HG03521 (cell line): ENCODE results near the gene CASZ1.

Source experiments
- ATAC-seq: cut with Tn5 transposase; IDR thresholded peaks from one replicate; pipeline ENCODE4 v1.9.1; 2021; ENCODE audit warnings: mild to moderate bottlenecking, moderate library complexity; ENCODE audit not compliant: unreplicated experiment

CASZ1 gene

DNA sequence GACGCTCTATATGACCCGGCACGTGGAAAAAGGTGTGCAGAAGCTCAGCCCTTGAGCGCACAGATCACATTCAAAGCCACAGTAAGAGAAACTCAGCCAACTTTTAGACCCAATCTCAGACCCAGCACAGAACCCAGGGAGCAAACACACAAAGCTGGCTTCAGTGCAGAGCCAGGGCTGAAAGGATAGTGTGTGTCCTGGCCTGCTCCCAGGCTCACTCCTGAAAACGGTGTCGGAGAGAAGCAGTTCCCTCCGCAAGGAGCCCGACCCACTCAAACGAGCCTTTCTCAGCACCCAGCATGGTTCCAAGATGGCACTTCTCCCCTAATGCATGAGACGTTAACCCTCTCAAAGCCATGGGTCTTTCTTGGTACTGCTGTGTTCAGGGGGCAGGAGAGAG, 39.6 kb downstream of the CASZ1 start:
- ATAC-seq = no peak

DNA sequence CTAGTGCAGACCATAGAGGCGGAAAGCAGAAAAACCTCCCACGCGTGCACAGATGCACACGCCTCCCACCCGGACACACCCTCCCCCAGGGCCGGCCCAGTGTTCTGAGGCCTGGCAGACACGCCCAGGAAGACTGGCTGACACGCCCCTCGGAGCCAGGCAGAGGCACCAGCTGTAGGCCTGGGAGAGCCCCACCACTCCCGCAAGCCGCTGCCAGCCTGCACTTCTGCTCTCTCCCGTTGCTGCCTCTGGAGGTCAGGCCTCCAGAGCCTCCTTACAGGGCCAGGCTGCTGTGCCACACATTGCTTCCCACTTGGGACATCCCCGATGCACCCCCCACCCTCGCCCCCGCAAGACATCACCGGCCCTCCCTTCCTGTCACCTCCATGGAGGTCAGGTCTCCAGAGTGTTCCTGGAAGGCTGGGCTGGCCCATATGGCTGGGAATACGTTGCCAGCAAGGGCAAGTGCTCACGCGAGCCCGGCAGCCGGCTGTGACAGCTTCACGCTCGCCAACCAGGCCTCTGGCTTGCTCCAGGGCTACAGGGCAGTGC, 40.4 kb downstream of the CASZ1 start:
- ATAC-seq = no peak

DNA sequence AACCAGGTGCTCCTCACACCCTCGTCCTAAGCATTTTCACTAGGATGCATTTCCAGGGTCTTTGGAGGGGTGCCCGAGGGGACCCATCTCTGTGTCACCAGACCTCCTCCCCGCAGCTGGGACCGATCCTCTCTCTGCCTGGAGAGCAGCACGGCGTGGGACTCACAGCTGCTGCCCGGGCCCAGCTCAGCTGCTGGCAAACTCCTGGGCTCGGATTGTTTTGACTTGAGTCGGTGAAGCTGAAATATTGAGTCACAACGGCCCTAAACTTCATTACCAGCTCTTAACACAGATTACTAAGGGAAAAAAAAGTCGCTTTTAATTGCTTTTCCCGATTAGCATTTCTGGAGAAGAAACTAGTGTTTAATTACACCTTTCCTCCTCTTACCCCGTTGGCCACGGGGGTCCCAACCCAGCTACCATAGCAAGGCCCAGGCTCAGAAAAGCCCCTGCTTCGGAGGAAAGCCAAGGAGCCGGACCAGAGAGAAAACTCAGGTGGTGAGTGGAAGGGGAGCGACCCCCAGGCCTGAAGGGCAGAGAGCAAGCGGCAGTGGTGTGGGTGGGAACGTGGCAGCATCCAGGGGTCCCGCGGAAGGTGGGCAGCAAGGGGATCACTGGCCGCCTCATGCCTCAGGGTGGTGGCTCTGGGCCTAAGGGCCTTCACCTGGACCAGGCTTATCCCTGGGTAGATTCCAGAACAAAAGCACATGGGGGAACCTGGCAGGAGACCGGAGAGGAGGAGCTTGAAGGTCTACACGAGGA, 41.7 kb downstream of the CASZ1 start:
- ATAC-seq = no peak

DNA sequence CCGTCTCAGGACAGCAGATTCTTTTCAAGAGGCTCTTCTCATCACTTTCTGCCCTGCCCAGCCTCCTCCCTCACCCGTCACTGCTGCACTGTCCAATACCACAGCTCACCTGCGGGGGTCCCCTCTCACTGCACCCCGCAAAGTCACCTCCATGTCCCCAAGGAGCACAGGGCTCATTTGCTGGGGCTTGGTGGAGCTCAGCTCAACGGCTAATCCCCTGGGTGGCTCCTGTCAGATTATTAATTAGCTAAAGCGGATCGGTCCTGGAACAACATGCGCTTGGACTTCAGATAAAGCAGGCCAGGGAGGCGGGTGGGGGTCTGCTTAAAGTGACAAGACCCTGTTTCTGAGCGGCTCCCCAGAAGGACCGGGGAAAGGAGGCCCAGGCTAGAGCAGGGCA, 43.1 kb downstream of the CASZ1 start:
- ATAC-seq = no peak

DNA sequence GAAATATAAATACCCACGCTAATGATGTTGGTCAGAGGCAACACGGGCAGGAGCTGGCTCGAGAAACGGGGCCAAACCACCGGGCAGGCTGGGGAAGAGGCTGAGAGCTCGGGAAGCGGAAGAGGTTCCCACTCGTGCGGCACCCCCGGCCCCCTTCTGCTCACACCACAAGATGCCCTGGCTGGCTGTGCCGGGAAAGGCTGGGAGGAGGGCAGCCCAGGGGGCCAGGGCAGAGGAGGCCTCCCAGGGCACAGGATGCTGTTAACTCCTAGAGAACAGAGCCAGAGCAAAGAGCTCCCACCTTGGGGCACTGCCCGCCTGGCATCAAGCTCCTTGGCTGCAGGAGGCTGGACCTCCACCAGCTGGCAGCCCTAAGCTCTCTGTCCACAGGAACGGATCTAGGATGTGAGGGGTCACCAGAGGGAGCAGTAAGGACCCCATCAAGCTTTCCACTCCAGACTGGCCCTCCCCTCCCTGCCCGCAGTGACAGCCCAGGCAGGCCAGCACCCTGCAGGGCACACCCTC, 44.8 kb downstream of the CASZ1 start:
- ATAC-seq = no peak

DNA sequence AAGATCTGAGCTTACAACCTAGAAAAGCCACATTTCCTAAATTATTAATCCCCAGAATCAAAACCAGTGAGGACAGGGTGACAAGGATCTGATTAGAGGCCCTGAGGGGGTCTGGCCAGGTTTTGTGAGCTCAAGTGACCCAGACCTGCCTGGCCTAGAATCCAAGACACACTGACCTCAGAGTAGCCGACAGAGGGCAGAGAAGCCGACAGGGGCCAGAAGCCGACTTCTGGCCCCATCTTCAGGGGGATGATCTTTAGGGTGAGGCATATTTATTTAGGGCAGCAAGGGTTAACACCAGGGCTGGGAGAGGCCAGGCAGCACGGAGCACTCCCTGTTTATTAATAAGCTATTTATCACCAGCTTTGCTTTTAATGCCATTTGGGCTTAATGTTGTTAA, 45.3 kb downstream of the CASZ1 start:
- no peak for ATAC-seq

DNA sequence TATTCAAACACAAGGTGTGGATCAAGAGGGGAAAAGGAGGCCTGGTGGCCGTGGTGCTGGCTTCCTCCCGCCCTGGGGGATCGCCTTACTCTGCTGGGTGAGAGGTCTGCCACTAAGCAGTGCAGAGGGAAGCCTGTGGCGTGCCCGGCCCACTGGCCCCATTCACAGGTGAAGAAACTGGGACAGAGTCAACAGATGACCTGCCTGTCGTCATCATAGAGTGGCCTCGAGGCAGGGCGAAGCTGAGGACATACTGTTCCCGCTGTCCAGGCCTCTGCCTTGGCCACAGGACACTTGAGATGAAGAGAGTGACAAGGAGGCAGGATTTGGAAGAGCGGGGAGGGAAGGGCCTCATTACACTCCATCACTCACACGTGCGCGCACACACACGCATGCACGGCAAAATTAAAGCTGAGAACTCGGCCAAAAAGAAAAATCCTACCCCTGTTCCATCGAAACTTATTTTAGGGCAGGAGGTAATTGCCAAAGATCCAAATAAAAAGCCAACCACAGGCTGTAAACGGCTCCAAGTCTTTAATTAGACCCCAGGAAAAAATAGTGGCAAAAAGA, 50.5 kb downstream of the CASZ1 start:
- ATAC-seq = no peak

DNA sequence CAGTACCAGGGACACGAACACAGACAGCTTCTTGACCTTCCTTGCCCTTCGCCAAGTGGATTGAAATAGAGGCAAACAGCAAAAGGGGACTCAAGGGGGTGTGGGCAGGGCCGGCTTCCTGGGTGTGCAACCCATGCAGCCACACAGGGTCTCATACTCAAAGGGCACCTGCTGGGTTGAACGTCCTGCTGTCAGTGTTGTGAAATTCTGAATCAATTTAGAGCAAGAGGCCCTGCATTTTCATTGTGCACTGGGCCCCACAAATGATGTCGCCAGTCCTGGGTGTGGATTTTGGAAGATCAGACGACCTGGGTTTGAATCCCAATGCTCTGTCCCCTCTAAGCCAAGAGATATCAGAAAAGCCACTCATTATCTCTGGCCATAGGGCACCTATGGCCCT, 51.1 kb downstream of the CASZ1 start:
- no peak for ATAC-seq

DNA sequence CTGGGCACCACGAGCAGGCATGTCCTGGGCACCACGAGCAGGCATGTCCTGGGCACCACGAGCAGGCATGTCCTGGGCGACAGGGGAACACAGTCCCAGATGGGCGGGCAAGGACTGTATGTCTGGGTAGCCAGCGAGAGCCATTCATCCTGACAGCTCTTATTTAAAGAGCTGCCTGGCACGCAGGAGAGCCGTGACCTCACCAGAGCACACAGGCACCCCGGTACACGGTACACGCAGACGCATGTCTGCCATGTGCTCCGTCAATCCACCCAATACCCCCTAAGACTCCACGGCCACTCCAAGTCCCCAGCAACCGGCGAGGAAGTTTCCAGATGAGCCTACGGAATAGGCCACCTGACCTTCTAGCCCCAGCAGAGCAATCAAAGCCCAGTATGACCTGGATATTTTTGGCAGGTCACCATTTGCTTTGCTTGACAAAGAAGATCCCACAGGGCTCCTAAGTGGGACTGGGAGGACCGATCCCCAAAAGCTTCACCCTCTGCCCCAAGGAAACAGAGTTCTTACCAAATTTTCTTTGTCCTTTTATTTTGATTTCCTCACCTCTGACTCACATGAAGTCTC, 51.7 kb downstream of the CASZ1 start:
- ATAC-seq = no peak

DNA sequence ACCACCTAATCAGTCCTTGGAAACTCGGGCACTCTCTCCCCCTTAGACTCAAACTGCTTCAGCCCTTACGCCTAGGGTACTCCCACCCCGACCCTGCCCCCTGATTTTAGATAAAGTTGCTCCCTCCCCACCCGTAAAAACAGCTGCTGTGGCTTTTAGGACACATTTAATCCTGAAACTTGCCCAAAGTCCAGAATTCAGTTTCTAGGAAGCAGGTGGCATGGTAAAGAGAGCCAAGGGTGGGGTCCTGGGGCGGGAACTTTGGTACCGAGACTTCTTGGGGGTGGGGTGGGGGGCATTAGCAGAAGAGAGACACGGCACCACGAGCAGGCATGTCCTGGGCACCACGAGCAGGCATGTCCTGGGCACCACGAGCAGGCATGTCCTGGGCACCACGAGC, 52.4 kb downstream of the CASZ1 start:
- ATAC-seq = no peak

DNA sequence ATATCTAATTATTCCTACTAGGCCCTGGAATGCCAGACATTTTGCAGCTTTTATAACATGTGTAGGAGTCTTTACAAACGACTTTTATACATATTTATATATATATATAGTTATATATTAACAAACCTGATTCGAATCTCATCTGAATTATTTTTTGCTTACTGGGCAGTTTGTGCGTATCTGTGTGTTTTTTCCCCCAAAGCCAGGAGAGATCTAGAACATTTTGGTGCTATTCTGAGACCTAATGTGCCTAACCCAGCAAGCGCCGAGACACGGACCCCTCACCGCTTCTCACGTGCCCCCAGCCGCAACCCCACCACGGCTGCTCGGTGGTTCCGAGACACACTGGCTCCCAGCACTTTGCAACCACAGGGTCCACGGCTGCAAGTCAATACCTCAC, 54.8 kb downstream of the CASZ1 start:
- ATAC-seq = no peak

DNA sequence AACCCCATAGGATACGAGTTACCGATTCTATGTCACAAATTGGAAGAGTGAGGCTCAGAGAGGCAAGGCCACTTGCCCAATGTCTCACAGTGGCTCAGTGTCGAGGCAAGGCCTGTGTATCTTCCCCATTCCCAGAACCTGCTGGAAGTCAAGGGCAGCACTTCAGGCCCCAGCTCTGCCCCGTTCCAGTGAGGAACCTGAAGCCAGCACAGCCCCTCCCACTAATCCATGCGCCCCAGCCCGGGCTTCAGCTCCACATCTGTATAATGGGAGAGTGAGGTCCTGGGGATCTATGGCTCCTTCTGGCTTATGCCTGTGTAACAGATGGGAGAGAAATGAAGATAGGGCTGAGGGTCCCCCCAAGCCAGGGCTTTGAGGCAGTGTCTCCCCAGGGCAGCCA, 56.3 kb downstream of the CASZ1 start:
- ATAC-seq = no peak

DNA sequence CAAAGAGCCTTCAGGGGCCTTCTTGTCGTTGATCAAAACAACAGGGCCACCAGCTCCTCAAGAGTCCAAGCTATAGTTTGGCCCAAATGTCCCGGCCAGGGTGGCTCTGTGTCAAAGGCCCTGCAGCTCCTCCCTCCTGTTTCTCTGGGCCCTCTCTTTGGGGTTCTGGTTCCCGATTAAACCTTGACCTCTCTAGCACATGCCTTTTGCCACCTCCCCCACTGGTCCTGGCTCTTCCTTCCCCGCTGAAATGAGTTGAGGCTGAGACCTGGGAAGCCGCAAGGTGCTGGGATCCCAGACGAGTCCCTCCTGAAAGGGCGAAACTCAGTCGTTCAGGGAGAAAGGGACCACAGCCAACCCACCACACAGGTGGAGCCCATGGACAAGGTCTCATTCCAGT, 56.9 kb downstream of the CASZ1 start:
- no peak for ATAC-seq

DNA sequence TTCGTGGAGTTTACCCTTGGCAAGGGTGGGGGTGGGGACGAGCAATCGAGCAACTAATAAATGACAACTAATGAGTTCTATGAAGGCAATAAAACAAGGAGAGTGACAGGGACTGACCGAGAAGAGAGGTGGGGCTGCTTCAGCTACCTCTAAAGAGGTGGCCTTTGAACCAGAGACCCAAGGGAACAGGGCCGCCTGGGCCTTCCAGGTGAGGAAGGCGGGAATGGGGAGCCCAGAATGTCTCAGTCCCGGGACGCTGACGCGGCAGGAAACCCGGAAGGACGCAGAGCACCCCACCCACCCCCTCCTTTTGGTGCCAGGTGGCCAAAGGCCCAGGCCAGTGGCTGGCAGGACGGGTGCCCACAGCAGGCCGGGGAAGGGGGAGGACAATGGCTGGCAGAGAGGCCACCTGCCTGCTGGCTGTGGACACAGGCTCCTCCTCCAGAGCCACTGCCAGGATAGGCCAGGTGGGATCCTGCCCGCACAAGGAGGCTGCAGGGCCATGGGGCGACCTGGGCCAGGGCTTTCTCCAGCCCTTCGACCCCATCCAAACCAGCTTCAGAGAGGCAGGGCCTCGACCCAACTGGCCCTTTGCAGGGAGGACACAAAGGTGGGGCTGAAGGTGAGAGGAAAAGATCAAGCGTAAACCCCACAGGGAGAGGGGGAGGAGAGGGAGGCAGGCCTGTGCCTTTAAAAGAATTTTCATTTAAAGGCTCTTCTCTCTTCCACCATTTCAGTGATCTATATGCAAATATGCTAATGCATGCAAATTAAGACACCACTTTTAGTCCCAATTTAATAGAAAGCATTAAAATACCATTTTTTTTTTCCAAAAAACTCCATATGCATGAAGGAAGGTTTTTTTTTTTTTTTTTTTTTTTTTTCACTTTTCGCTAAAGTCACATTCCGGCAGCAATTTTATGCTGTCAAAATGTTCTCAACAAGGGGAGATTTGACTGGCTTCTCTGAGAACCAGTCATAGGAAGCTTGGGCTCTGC, 58.1 kb downstream of the CASZ1 start:
- ATAC-seq = no peak

DNA sequence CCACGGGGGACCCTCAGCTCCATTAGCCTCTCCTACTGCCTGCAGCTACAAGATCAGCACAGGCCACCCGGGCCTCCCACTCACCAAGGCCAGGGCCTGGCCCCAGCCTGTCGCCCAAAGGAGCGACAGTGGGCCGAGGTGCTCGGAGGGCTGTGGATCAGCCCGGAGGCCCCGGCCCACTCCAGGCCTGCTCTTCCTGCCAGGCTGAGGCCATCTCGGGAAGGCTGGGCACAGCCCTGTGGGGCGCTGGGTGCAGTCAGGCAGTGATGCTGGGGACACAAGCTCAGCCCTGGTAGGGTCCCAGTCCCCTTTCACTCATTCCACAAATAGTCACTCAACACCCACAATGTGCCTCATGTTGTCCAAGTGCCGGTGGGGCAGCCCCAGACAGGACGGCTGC, 58.8 kb downstream of the CASZ1 start:
- ATAC-seq = no peak

DNA sequence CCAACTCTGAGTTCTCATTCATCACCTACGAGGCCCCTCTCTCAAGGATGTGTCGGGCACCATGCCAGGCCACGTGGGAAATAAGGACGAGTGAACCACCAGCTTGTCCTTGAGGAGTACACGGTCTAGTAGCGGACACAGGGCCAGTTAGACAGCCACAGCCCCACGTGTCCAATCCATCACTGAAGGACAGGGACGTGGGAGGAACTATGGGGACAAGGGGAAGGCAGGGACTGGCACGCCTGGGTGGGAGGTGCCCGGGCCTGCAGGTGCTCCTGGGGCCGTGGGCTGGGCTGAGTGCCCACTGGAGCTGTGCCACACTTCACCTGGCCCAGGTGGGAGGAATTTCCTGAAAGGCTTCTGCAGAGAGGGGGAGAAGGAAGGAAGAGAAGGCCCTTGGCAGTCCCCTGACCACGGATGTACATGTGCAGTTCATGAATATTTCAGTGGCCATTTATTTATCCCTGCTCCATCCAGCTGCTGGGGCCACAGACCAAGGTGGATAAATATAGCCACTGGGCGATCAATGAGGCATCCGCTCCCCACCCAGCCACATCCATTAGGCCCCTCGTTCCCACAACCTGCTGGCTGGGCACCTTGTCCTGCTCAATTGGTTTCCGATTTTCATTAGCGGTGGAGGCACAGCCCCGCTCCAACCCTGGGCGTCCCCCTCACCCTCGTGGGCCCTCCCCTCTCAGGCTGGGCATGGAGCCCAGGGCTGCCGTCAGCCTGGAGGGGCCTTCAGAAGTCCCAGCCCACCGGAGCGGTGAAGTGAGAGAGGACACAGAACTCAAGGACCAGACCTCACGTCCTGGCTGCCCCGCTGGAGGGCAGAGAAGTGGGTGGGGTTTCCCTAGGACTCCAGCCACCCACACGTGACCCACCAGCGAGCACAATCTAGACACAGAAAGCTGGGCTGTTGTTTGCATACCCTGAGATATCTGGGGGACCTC, 59.5 kb downstream of the CASZ1 start:
- no peak for ATAC-seq

DNA sequence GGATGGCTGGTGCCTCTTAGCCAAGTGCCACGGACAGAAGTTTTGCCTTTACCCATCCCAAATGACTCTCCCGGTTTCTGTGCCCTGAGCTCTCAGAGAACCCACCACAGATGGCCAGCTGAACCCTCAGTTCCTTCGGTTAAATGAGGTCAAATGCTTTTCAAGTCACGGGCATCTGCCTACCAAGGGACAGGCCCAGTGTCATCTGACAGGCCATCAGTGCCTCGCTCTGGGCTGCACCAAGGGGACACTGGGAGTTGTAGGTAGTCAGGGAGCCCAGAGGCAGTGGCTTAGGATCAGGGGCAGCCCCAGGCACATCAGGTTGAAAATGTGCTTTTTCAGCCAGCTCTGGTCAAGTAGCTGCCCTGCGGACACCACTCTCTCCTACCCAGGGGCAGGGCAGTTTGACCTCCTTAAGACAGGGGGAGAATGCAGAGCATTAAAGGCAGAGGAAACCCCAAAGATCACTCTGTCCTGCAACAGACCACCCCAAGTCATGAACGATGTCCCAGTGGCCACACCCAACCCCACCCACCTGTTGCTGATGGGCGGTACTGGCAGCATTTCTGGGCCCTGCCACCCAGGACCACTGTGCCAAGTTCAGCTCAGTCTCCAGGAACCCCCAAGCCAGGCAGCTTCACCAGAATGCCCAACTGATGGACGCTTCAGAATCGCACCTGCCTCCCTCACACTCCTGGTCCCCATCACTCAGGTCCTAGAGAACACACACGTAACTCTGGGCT, 60.7 kb downstream of the CASZ1 start:
- ATAC-seq = no peak

DNA sequence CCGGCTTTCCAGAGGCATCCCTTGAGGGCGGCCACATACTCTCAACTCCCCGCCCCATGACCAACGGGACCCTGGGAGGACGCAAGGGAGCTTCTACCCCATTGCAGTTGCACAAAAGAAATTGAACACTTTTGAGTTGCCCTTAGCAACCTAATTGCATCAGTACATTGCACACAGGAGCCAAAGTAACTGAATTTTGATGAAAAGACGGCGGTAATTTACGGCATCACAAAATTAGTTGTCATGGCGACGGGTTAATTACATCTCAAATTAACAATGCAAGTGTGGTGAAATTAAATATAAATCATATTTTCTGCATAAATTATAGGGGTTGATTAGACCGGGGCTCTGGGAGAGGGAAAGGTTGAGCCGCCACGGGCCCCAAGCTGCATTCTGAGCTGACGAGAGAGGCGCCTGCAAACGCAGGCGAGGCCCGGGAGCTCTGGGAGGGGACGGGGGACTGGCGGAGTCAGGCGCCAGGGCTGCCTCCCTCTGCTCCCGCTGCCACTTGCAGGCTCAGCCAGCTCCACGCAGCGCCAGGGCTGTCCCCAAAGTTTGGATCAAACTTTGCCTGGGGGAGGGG, 61.4 kb downstream of the CASZ1 start:
- ATAC-seq = no peak

DNA sequence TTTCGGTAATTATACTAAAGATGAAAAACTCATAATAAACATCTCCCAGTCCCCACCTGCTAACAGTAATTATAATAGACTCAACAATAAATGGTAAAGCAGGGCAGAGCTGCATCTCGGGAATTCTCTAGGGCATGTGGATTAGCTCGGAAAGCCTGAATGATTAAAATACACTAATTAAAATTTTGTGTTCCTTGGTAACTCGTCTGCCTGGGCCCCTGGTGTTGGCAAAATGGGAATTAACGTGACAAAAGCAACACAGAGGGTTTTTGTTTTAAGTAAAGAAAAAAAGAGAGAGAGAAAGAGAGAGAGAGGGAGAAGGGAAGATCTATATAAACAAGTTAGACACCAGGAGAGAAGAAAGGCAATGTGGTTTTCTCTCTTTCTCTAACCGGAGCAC, 62.1 kb downstream of the CASZ1 start:
- no peak for ATAC-seq
